GM12878 (cell line): Measurements from ENCODE around the gene ACSL1. TPM values are rescaled to one million over a fixed set of nuclear protein-coding genes. Genes with fewer than 3 reads are reported as not detected.

Experiments
- CBFB ChIP-seq: IDR thresholded peaks from 2 replicates; pipeline ENCODE4 v1.6.1; 2016; ENCODE audit warnings: antibody characterized with exemption, low read depth
- CHD1 ChIP-seq: IDR thresholded peaks from 2 replicates; pipeline ENCODE4 v1.6.1; 2012; ENCODE audit warnings: low read depth, low read length, improper control_type of control experiment
- CREB1 ChIP-seq: IDR thresholded peaks from 2 replicates; pipeline ENCODE4 v1.6.1; 2012; ENCODE audit warnings: low read depth, mild to moderate bottlenecking, inconsistent platforms
- FOS ChIP-seq: IDR thresholded peaks from 3 replicates; pipeline ENCODE4 v1.6.1; 2011; ENCODE audit warnings: borderline replicate concordance; ENCODE audit not compliant: insufficient read length; ENCODE audit errors: extremely low read depth
- HDAC6 ChIP-seq: fragments of 200-600 bp; sonication (generic); IDR thresholded peaks from one replicate; pipeline ENCODE4 v1.8.0; 2017; ENCODE audit warnings: antibody characterized with exemption; ENCODE audit not compliant: unreplicated experiment
- MTA3 ChIP-seq: IDR thresholded peaks from 2 replicates; pipeline ENCODE4 v1.6.1; 2012; ENCODE audit warnings: low read length, inconsistent platforms, borderline replicate concordance
- MXI1 ChIP-seq: fragments of 150-350 bp; IDR thresholded peaks from 2 replicates; pipeline ENCODE4 v1.6.1; 2011; ENCODE audit warnings: low read depth, mild to moderate bottlenecking, inconsistent platforms, low read length, improper control_type of control experiment
- MYC ChIP-seq: IDR thresholded peaks from 2 replicates; pipeline ENCODE4 v1.6.1; 2011; ENCODE audit warnings: mild to moderate bottlenecking, low read length, moderate library complexity, inconsistent platforms; ENCODE audit not compliant: insufficient read depth, insufficient replicate concordance, insufficient read length, severe bottlenecking
- POLR2AphosphoS5 ChIP-seq: IDR thresholded peaks from 2 replicates; pipeline ENCODE4 v1.6.1; 2011; ENCODE audit warnings: mild to moderate bottlenecking, low read length, inconsistent platforms
- POU2F2 ChIP-seq: IDR thresholded peaks from 3 replicates; pipeline ENCODE4 v1.6.1; 2011; ENCODE audit warnings: low read depth, mild to moderate bottlenecking, low read length, borderline replicate concordance
- RUNX3 ChIP-seq: IDR thresholded peaks from 2 replicates; pipeline ENCODE4 v1.6.1; 2012; ENCODE audit warnings: low read length, inconsistent platforms
- SIN3A ChIP-seq: IDR thresholded peaks from 2 replicates; pipeline ENCODE4 v1.6.1; 2012; ENCODE audit warnings: low read depth, low read length, improper control_type of control experiment
- SMC3 ChIP-seq: IDR thresholded peaks from 2 replicates; pipeline ENCODE4 v1.6.1; 2011; ENCODE audit warnings: low read length, improper control_type of control experiment, borderline replicate concordance
- SRF ChIP-seq, 2 experiments: IDR thresholded peaks; 2 replicates each; pipeline ENCODE4 v1.6.1; 2011; ENCODE audit warnings: low read depth in 2 of 2, low read length in 2 of 2, mild to moderate bottlenecking in 1 of 2, moderate library complexity in 1 of 2
- TCF7 ChIP-seq: IDR thresholded peaks from 2 replicates; pipeline ENCODE4 v1.6.1; 2014; ENCODE audit warnings: antibody characterized with exemption, borderline replicate concordance
- YBX1 ChIP-seq: fragments of 450-650 bp; IDR thresholded peaks from 2 replicates; pipeline ENCODE4 v1.6.1; 2016; ENCODE audit warnings: antibody characterized with exemption
- YY1 ChIP-seq: IDR thresholded peaks from 2 replicates; pipeline ENCODE4 v1.6.1; 2011; ENCODE audit warnings: low read depth, mild to moderate bottlenecking, low read length
- ZNF207 ChIP-seq: fragments of 450-650 bp; IDR thresholded peaks from 2 replicates; pipeline ENCODE4 v1.6.1; 2014; ENCODE audit warnings: antibody characterized with exemption, mild to moderate bottlenecking, borderline replicate concordance
- ZNF274 ChIP-seq: IDR thresholded peaks from one replicate; pipeline ENCODE4 v1.8.0; 2011; ENCODE audit not compliant: insufficient read length, insufficient read depth
- ZSCAN29 ChIP-seq: fragments of 450-650 bp; IDR thresholded peaks from 2 replicates; pipeline ENCODE4 v1.6.1; 2017; ENCODE audit warnings: mild to moderate bottlenecking, moderate library complexity
- polyA plus RNA-seq, 11 experiments: library from polyadenylated mRNA; depleted of rRNA in 4 of 11; unstranded in 6 of 11; stranded (reverse) in 5 of 11; fragments of >200 nt; fragmentation: Nextera tagmentation in 4 of 11; fragmentation: Illumina TruSeq in 1 of 11; extraction: Ambion mirVana in 4 of 11; extraction: Trizol in 1 of 11; gene quantifications; 1 replicate in 1 of 11; 2 replicates in 10 of 11; pipeline versions ENCODE4 v1.2.1 to v1.2.3, GENCODE V29; 2011 to 2016; ENCODE audit warnings: inconsistent platforms in 2 of 11, missing spikeins in 2 of 11, low read depth in 1 of 11
- total RNA-seq, 4 experiments: library from RNA; depleted of rRNA in 3 of 4; stranded (reverse); fragments of >200 nt in 3 of 4; fragmentation: Illumina TruSeq in 1 of 4; extraction: Trizol in 1 of 4; gene quantifications; 2 replicates each; pipeline versions ENCODE4 v1.2.1 to v1.2.3, GENCODE V29; 2013 to 2021
- TF ChIP-seq, protein P1 (sequence below): fragments of 450-650 bp; IDR thresholded peaks from 2 replicates; pipeline ENCODE4 v1.6.1; 2017; ENCODE audit warnings: low read depth, mild to moderate bottlenecking, moderate library complexity
- TF ChIP-seq, protein P2 (sequence below): fragments of 450-650 bp; IDR thresholded peaks from 2 replicates; pipeline ENCODE4 v1.6.1; 2017; ENCODE audit warnings: mild to moderate bottlenecking, low read depth, inconsistent platforms; ENCODE audit not compliant: poor library complexity, severe bottlenecking
- TF ChIP-seq, protein P3 (sequence below): IDR thresholded peaks from 2 replicates; pipeline ENCODE4 v1.6.1; 2011; ENCODE audit warnings: mild to moderate bottlenecking, low read depth, low read length, moderate library complexity; ENCODE audit not compliant: insufficient replicate concordance

Gene ACSL1
- total and polyA plus RNA-seq, 10 of the 15 experiments (the other 5 are each of a cell fraction or from before 2014, with no cell fraction given), result 30.7 to 68.1 (median 58.7) TPM

DNA sequence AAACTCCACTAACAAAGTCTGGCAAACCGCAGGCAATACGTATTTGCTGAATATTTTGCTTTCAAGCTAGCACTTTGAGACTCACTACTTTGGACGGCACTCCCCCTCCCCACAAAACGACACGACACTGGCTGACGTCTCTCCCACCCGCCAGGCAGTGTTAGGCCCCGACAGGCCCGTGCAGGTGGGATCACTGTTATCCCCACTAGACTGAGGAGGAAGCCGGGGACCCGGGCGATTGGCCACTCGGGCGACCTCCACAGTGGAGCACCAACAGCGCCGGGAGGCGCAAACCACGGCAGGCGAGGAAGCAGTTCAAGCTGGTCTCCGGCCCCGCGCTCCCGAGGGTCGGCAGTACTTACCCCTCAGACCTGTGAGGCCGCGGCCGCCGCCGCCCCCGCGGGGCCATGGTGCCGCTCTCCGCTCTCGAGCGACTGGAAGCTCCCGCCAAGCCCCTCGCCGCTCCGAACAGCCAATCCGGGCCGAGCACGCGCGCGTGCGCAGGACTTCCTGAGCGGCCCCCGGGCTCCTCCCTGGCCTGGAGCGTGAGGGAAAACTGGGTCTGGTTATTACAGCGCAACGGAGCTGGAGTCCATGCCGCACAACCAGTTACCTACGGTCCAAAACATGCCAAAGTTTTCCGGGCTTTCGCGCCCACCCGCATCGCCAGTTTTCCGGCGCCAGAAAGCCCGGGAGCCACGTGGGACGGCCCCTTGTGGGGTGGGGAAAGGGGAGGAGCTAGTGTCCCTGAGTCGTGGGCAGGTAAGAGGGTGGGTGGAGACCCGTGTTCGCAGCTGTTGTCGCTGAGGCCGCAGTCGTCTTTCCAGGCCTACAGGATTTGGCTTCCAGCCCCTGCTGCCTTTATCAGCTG lies 91.9 kb downstream of the ACSL1 start, which contains the start of gene CENPU (continued):
- no peak for TF ChIP-seq MYC
- TF ChIP-seq YBX1, result no peak
- peak; percentile 93 for TF ChIP-seq CREB1
- peak; percentile 62; the same call in 1 of the 2 replicates for TF ChIP-seq TCF7
- TF ChIP-seq, protein P1, sequence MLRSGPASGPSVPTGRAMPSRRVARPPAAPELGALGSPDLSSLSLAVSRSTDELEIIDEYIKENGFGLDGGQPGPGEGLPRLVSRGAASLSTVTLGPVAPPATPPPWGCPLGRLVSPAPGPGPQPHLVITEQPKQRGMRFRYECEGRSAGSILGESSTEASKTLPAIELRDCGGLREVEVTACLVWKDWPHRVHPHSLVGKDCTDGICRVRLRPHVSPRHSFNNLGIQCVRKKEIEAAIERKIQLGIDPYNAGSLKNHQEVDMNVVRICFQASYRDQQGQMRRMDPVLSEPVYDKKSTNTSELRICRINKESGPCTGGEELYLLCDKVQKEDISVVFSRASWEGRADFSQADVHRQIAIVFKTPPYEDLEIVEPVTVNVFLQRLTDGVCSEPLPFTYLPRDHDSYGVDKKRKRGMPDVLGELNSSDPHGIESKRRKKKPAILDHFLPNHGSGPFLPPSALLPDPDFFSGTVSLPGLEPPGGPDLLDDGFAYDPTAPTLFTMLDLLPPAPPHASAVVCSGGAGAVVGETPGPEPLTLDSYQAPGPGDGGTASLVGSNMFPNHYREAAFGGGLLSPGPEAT, result peak; percentile 100
- no peak for TF ChIP-seq SMC3
- TF ChIP-seq, protein P2, sequence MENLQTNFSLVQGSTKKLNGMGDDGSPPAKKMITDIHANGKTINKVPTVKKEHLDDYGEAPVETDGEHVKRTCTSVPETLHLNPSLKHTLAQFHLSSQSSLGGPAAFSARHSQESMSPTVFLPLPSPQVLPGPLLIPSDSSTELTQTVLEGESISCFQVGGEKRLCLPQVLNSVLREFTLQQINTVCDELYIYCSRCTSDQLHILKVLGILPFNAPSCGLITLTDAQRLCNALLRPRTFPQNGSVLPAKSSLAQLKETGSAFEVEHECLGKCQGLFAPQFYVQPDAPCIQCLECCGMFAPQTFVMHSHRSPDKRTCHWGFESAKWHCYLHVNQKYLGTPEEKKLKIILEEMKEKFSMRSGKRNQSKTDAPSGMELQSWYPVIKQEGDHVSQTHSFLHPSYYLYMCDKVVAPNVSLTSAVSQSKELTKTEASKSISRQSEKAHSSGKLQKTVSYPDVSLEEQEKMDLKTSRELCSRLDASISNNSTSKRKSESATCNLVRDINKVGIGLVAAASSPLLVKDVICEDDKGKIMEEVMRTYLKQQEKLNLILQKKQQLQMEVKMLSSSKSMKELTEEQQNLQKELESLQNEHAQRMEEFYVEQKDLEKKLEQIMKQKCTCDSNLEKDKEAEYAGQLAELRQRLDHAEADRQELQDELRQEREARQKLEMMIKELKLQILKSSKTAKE, result no peak
- TF ChIP-seq POU2F2, result peak; percentile 77; the same call in 2 of the 3 replicates
- TF ChIP-seq FOS, result no peak
- peak; percentile 58 for TF ChIP-seq POLR2AphosphoS5
- TF ChIP-seq MXI1, result peak; percentile 95
- TF ChIP-seq RUNX3, result peak; percentile 86
- TF ChIP-seq CHD1, result no peak
- TF ChIP-seq MTA3, result no peak
- TF ChIP-seq, protein P3, sequence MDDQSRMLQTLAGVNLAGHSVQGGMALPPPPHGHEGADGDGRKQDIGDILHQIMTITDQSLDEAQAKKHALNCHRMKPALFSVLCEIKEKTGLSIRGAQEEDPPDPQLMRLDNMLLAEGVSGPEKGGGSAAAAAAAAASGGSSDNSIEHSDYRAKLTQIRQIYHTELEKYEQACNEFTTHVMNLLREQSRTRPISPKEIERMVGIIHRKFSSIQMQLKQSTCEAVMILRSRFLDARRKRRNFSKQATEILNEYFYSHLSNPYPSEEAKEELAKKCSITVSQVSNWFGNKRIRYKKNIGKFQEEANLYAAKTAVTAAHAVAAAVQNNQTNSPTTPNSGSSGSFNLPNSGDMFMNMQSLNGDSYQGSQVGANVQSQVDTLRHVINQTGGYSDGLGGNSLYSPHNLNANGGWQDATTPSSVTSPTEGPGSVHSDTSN, result peak; percentile 29
- TF ChIP-seq YY1, result peak; percentile 94
- TF ChIP-seq HDAC6, result no peak
- peak; percentile 99 for TF ChIP-seq ZSCAN29
- peak; percentile 96 for TF ChIP-seq SIN3A
- TF ChIP-seq ZNF207, result peak; percentile 99
- no peak for TF ChIP-seq SRF (IDR thresholded peaks at IDR 0.05; ENCODE audit: low read depth in 2 of 2, low read length in 2 of 2)
- peak; percentile 95 for TF ChIP-seq CBFB
- TF ChIP-seq ZNF274, result no peak
